GM21381 (cell line): ENCODE results near the gene MYO18B.

Source experiments
- ATAC-seq: cut with Tn5 transposase; IDR thresholded peaks from one replicate; pipeline ENCODE4 v1.9.1; 2021; ENCODE audit warnings: mild to moderate bottlenecking, moderate library complexity; ENCODE audit not compliant: unreplicated experiment

Gene MYO18B

DNA sequence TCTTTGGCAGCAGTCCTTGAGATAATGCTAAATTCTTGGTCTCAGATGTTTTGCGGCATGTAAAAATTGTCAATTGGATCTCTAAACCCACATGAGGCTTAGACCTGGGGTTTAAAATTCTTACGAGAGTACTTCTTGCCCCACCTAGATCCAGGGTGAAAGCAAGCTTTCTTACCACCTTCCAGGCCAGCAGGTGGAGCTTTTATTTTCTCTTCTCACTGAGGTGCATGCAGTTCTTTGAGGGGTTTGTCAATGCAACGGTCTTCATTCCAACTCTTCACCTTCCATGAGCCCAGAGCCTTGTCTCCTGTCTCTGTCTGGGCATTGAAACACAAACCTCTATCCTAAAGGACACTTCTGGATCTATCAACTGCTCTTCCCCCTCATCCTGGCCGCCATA, 154.1 kb downstream of the MYO18B start:
- ATAC-seq: no peak

DNA sequence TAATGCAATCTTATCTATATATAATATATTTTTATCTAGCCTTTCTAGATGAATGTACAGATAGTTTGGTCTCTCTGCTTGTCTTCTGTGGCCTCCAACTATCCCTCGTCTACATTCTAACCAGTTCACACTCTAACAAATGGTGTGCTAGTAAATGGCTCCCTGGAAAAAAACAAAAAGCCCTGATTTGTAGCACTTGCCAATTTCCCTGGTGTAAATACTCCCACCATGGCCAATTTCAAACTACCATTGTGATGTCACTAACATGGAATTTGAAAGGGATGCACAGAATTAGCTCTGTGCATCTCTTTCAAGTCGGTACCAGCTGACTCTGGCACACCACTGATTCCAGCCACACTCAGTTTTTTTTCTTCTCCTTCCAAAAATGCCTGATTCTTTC, 154.6 kb downstream of the MYO18B start:
- no peak for ATAC-seq

- no peak for ATAC-seq
Observed at GRCh38 chr22:25898707-25899365, 156.8 kb downstream of the MYO18B start.

DNA sequence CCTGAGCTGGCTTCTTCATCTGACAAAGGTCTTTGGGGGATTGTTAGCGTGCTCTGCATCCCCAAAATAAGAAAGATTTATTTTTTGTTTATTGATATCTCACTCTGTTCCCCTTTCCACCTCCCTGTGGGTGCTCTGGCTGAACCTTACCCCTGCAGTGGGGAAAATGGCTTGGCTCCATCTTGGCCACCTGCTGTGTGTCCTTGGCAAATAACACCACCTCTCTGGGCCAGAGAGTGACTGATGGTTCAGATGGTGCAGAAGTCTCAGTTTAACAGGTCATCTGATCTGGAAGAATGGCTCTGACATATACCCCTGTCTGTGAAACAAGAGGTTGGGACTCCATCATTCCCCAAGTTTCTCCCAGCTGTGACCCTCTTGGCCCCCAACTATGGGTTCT, 157.6 kb downstream of the MYO18B start:
- ATAC-seq: no peak

DNA sequence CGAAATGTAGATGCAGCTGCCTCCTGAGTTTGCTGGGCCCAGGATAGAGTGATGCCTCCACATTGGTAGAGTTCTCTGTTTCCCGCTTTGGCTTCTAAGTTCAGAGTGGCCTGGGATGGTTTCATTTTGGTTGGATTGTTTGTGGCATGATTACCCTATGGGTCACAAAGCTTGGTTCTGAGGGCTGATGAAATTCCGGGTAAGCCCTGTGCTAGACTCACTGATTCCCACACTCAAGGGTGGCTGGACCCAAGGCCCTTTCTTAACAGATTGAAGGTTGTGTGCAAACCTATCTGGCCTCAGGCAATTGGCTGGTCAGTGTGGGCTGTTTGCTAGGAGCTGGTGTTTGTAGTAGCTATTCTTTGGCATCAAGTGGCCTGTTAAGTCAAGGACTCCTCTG, 158.4 kb downstream of the MYO18B start:
- no peak for ATAC-seq

- ATAC-seq: no peak
Observed at GRCh38 chr22:25900880-25901279, 158.9 kb downstream of the MYO18B start.

DNA sequence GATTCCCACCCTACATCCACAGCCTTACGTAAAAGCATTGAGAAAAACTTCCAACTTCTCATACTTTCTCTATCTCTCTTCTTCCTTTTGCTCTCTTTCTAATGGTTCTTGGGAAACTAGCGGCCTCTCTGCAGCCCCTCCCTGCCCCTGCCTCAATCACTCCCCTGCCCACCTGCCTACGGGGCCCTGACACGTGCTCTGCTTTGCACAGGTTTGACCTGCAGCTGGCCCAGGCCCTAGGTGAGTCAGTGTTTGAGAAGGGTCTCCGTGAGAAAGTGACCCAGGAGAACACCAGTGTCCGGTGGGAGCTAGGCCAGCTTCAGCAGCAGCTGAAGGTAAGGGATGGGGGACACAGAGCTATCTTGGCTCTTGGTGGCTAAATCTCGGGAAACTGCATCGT, 160.4 kb downstream of the MYO18B start:
- no peak for ATAC-seq

DNA sequence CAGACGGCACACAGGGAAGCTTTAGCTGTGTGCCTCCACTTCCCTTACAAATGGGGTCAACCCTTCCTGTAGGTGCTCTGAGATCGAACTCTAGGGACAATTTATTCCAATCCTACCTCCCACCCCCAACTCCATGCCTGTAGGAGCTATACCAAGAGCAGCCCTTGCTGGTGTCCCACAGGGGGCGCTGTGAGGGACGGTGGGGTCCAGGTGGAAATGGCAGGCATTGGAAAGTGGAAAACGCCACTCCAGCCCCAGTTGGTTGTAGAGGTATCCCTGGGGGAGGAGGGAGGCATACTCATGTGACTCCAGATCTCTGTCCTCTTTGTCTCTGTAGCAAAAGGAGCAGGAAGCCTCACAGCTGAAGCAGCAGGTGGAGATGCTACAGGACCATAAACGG, 161.3 kb downstream of the MYO18B start:
- no peak for ATAC-seq

- no peak for ATAC-seq
Observed at GRCh38 chr22:25908212-25908611, 166.2 kb downstream of the MYO18B start.

GRCh38 chr22:25908755-25909154, 166.8 kb downstream of the MYO18B start:
- no peak for ATAC-seq

DNA sequence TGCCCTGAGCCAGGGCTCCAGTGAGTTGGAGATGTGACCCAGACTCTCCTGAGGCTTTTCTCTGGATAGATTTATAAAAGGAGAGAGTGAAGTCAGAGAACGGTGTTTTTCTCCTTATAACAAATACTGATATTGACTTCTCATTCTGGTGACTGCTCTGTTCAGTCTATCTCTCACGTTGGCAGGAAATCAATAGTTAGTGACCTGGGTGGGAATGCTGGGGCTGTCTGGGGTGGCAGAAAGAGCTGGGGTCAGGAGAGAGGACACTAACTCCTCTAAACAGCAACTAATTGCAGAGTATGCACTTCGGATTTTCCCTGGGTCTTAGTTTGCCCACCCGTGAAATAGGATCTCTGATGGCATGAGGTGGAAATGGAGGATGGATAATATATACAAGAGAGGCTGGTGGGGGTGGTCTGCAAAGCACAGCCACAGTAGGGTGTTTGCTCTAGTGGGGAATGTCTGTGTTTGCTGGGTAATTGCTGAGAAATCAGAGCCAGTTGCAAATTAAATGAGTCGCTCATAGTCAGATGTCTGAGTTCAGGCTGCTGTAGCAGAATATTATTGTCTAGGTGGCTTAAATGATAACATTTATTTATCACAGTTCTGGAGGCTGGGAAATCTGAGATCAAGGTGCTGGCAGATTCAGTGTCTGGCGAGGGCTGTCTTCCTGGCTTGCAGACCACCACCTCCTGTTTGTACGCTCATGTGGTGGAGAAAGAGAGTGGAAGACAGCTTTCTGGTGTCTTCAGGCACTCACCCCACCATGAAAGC, 167.8 kb downstream of the MYO18B start:
- ATAC-seq: no peak

GRCh38 chr22:25911243-25911972, 169.4 kb downstream of the MYO18B start:
- ATAC-seq: no peak

- no peak for ATAC-seq
Observed at GRCh38 chr22:25919452-25919851, 177.5 kb downstream of the MYO18B start.

- no peak for ATAC-seq
Observed at GRCh38 chr22:25922141-25922540, 180.2 kb downstream of the MYO18B start.

DNA sequence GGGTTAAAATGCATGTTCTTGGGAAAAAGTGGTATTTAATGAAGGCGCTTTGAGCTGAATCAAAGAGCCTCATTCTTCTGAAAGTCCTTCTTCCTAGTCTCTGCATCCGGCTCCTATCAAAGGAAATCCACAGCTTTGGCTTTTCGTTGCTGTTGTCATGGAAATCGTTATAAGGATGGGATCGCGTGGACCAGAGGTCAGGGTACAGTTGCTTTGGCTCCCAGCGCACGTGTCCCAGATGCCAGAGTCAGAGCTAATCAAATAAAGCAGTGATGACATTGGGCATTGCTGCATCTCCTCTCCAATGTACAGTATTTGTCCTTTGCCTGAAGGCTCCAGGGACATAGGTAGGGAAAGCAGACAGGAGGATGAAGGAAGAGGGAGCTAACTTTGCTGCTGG, 181.9 kb downstream of the MYO18B start:
- ATAC-seq: no peak

DNA sequence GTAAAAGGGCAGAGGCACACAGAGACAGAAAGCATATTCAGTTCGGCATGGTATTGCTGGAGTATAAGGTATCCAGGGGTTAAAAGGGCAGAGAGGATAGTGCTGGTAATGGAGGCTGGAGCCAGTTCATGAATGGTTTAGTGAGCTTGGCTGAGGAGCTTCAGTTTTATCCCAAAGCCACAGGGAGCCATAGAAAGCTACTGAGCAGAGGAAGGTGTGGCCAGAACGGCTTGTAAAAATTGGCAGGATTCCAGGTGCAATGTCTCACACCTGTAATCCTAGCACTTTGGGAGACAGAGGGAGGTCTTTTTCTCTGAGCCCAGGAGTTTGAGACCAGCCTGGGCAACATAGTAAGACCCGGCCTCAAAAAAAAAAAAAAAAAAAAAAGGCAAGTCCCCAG, 186.1 kb downstream of the MYO18B start:
- ATAC-seq: no peak

DNA sequence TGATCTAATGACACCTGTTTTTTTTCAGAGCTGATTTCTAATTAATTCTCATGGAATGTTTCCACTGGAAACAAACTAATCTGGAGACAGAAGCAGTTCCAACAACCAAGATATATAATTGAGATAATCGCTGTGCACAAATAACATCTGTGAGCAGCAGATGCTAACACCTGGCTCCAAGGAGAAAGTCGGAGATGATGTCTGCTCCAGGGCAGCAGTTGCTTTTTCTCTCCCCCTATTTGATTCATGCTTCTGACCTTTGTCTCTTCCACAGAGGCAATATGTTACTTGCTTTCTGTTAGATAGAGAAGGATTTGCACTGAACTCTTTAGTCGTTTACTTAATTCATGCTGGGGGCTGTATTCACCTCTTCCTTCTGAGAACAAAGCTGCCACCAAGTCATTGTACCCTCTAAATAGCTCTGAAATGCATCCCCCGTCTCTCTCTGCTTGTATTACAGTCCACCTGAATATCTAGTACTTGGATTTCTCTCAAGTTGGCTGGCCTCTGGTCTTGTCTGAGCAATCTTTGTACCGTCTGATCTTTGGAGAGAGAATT, 187.4 kb downstream of the MYO18B start:
- no peak for ATAC-seq

DNA sequence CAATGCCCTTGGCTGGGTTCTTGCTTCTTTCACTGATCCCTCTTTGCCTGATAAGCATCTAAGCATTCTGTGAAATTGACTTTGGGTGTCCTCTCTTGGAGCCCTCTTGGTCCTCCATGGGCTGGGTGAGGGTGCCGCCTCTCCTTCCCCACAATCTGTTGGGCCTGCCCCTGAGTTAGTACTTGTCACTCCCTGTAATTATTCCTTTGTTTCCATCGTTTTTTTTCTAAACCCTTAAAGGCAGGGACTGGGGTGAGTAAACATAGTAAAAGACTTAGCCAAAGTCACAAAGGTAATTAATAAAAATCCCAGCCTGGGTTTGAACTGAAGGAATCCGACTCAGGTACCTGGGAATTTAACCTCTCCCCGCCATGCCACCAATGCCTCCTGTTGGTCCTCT, 188.1 kb downstream of the MYO18B start:
- no peak for ATAC-seq

GRCh38 chr22:25930788-25931310, 188.9 kb downstream of the MYO18B start:
- no peak for ATAC-seq

DNA sequence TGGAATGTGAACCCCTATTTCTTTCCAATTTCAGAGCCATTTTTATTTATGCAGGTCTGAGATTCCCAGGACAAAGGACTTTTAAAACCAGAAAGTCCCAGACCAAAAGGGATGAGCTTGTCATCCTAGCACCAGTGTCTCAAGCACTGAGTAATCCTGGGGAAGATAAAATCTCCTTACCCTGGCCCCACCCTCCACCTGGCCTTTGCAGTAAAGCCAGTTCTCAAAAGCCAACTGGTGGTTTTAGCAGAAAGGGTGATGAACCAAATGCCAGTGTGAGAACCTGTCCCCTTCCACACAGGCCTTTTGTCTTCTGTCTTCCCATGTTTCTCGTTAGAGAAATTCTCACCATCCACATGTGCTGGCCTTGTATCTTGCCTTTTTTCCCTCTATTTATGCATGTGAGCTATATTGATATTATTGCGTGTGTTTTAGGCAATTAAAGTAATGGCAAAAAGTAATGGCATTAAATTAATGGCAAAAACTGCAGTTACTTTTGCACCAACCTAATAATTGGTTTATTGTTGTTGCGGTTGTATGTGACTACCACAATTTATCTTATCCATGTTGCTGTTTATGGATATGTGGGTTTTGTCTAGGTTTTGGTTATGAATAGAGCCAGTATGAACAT, 191.3 kb downstream of the MYO18B start:
- no peak for ATAC-seq
